ENCODE measurements around the gene FOLR3. TPM values are rescaled to one million over a fixed set of nuclear protein-coding genes. Genes with fewer than 3 reads are reported as not detected.
"Not testable (repeated sequence)": the region's sequence is repeated elsewhere in the genome, so short reads cannot be mapped to it uniquely, and the experiment has no call there.

FOLR3 gene
- total RNA-seq = 0.98 TPM in 1 of 2 replicates, not detected in the other
- long read RNA-seq = 0 reads

- H3K36me3 Mint-ChIP-seq (ENCODE audit: insufficient read depth); DNase-seq (ENCODE audit: low spot score, unreplicated experiment); H3K9me3 Mint-ChIP-seq (ENCODE audit: low read depth); H3K4me1 Mint-ChIP-seq (ENCODE audit: low read depth); H3K27ac Mint-ChIP-seq; H3K4me3 Mint-ChIP-seq (ENCODE audit: low read depth); H3K27me3 Mint-ChIP-seq: not testable (repeated sequence)
Observed at GRCh38 chr11:72135473-72135872, at the start of gene FOLR3. TSS of gene FOLR3 (plus strand) at chr11:72135725. CDS start at chr11:72135953, 228 bp downstream.

- TF ChIP-seq CTCF (IDR thresholded peaks at IDR 0.05; ENCODE audit: unreplicated experiment) = no peak
- Mint-ChIP-seq H3K9me3 (ENCODE audit: low read depth) (no peaks in the 10 kb centered on the region), H3K36me3 (ENCODE audit: insufficient read depth) (peaks cover 2% of the 10 kb centered on the region), H3K27me3 (no peaks in the 10 kb centered on the region), H3K4me1 (ENCODE audit: low read depth) (peaks cover 1% of the 10 kb centered on the region), H3K27ac (no peak overlapping the region), H3K4me3 (ENCODE audit: low read depth) (no peak overlapping the region)
- DNase-seq (ENCODE audit: low spot score, unreplicated experiment) = no peak
Observed at GRCh38 chr11:72088076-72088808, 47.3 kb upstream of the FOLR3 start.

GRCh38 chr11:72091292-72091691 lies 44.2 kb upstream of the FOLR3 start:
- peak; percentile 81 for TF ChIP-seq CTCF (IDR thresholded peaks at IDR 0.05; ENCODE audit: unreplicated experiment)
- DNase-seq (ENCODE audit: low spot score, unreplicated experiment) = peak; percentile 43
- Mint-ChIP-seq H3K27me3 (no peaks in the 10 kb centered on the region), H3K27ac (no peak overlapping the region), H3K4me3 (ENCODE audit: low read depth) (no peak overlapping the region), H3K9me3 (ENCODE audit: low read depth) (no peaks in the 10 kb centered on the region), H3K36me3 (ENCODE audit: insufficient read depth) (peaks cover 2% of the 10 kb centered on the region), H3K4me1 (ENCODE audit: low read depth) (no peaks in the 10 kb centered on the region)

DNA sequence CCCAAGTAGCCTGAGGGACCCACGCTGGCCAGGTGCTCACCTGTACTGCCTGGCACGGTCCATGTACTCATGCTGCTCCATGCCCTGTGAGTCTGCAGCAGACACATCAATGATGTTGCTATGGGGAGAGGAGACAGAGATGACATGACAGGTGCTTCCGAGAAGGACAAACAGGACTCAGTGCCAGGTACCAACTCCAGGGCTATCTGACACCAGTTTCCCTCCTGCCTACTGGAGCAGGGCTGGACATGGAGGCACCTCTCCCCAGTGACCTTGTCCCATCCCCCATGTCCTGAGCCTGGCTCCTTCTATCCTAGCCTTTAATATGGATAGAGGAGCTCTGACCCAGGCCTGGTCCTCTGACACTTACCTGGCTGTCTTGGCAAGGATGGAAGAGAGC lies 36.8 kb upstream of the FOLR3 start:
- Mint-ChIP-seq H3K36me3 (ENCODE audit: insufficient read depth) (peaks cover 9% of the 10 kb centered on the region), H3K9me3 (ENCODE audit: low read depth) (no peaks in the 10 kb centered on the region), H3K4me3 (ENCODE audit: low read depth) (no peak overlapping the region), H3K27ac (no peak overlapping the region), H3K4me1 (ENCODE audit: low read depth) (peaks cover 24% of the 10 kb centered on the region), H3K27me3 (no peaks in the 10 kb centered on the region)
- no peak for TF ChIP-seq CTCF (IDR thresholded peaks at IDR 0.05; ENCODE audit: unreplicated experiment)
- no peak for DNase-seq (ENCODE audit: low spot score, unreplicated experiment)

DNA sequence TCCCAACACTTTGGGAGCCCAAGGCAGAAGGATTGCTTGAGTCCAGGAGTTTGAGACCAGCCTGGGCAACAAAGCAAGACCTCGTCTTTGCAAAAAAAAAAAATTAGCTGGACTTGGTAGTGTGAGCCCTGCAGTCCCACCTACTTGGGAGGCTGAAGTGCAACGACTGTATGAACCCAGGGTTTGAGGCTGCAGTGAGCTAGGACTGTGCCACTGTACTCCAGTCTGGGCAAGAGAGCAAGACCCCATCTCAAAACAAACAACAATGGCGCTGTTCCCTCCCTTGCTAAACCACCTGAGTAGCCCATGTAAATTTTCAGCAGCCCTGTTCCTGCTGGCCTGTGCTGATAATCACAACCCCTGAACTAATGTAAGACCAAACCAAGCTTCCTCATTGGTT lies 35.5 kb upstream of the FOLR3 start:
- peaks cover 28% of the 10 kb centered on the region for H3K4me1 Mint-ChIP-seq (ENCODE audit: low read depth)
- H3K27ac Mint-ChIP-seq = no peak overlapping the region
- no peak for DNase-seq (ENCODE audit: low spot score, unreplicated experiment)
- TF ChIP-seq CTCF (IDR thresholded peaks at IDR 0.05; ENCODE audit: unreplicated experiment) = no peak
- no peaks in the 10 kb centered on the region for H3K9me3 Mint-ChIP-seq (ENCODE audit: low read depth)
- H3K36me3 Mint-ChIP-seq (ENCODE audit: insufficient read depth) = peaks cover 9% of the 10 kb centered on the region
- H3K4me3 Mint-ChIP-seq (ENCODE audit: low read depth) = no peak overlapping the region
- no peaks in the 10 kb centered on the region for H3K27me3 Mint-ChIP-seq

GRCh38 chr11:72100462-72100861 lies 35.1 kb upstream of the FOLR3 start:
- DNase-seq (ENCODE audit: low spot score, unreplicated experiment) = no peak
- peaks cover 28% of the 10 kb centered on the region for H3K4me1 Mint-ChIP-seq (ENCODE audit: low read depth)
- no peaks in the 10 kb centered on the region for H3K9me3 Mint-ChIP-seq (ENCODE audit: low read depth)
- H3K27ac Mint-ChIP-seq = no peak overlapping the region
- H3K36me3 Mint-ChIP-seq (ENCODE audit: insufficient read depth) = peaks cover 9% of the 10 kb centered on the region
- H3K4me3 Mint-ChIP-seq (ENCODE audit: low read depth) = peak overlapping the region; percentile 31
- TF ChIP-seq CTCF (IDR thresholded peaks at IDR 0.05; ENCODE audit: unreplicated experiment) = no peak
- no peaks in the 10 kb centered on the region for H3K27me3 Mint-ChIP-seq
